Measurements from ENCODE around the gene NT5C3A. TPM values are rescaled to one million over a fixed set of nuclear protein-coding genes. Genes with fewer than 3 reads are reported as not detected.

The NT5C3A gene
- total RNA-seq, 1 donor from 2014 or later: 14.5 TPM

GRCh38 chr7:33048704-33049103, 13.9 kb downstream of the NT5C3A start:
- no peak for TF ChIP-seq CTCF (IDR thresholded peaks at IDR 0.05)
- Mint-ChIP-seq H3K9me3 (ENCODE audit: low read depth) (no peaks in the 10 kb centered on the region), H3K4me1 (ENCODE audit: low read depth) (peaks cover 13% of the 10 kb centered on the region), H3K36me3 (ENCODE audit: low read depth) (no peaks in the 10 kb centered on the region), H3K4me3 (ENCODE audit: unreplicated experiment) (no peak overlapping the region), H3K27ac (ENCODE audit: unreplicated experiment) (no peak overlapping the region), H3K27me3 (ENCODE audit: low read depth) (no peaks in the 10 kb centered on the region)
- no peak for DNase-seq (ENCODE audit: low spot score)

- Mint-ChIP-seq H3K36me3 (ENCODE audit: low read depth) (no peaks in the 10 kb centered on the region), H3K27ac (ENCODE audit: unreplicated experiment) (no peak overlapping the region), H3K4me1 (ENCODE audit: low read depth) (peaks cover 13% of the 10 kb centered on the region), H3K9me3 (ENCODE audit: low read depth) (no peaks in the 10 kb centered on the region), H3K27me3 (ENCODE audit: low read depth) (no peaks in the 10 kb centered on the region), H3K4me3 (ENCODE audit: unreplicated experiment) (no peak overlapping the region)
- no peak for DNase-seq (ENCODE audit: low spot score)
- no peak for TF ChIP-seq CTCF (IDR thresholded peaks at IDR 0.05)
Observed at GRCh38 chr7:33048257-33048656, 14.3 kb downstream of the NT5C3A start.

- Mint-ChIP-seq H3K27me3 (ENCODE audit: low read depth) (no peaks in the 10 kb centered on the region), H3K36me3 (ENCODE audit: low read depth) (no peaks in the 10 kb centered on the region), H3K27ac (ENCODE audit: unreplicated experiment) (no peak overlapping the region), H3K4me3 (ENCODE audit: unreplicated experiment) (no peak overlapping the region), H3K9me3 (ENCODE audit: low read depth) (no peaks in the 10 kb centered on the region), H3K4me1 (ENCODE audit: low read depth) (peaks cover 22% of the 10 kb centered on the region)
- no peak for TF ChIP-seq CTCF (IDR thresholded peaks at IDR 0.05)
- DNase-seq (ENCODE audit: low spot score): no peak
Observed at GRCh38 chr7:33044986-33045385, 17.6 kb downstream of the NT5C3A start.

GRCh38 chr7:33044401-33044718, 18.2 kb downstream of the NT5C3A start:
- Mint-ChIP-seq H3K4me3 (ENCODE audit: unreplicated experiment) (no peak overlapping the region), H3K36me3 (ENCODE audit: low read depth) (no peaks in the 10 kb centered on the region), H3K27me3 (ENCODE audit: low read depth) (no peaks in the 10 kb centered on the region), H3K27ac (ENCODE audit: unreplicated experiment) (no peak overlapping the region), H3K4me1 (ENCODE audit: low read depth) (peaks cover 28% of the 10 kb centered on the region), H3K9me3 (ENCODE audit: low read depth) (no peaks in the 10 kb centered on the region)
- DNase-seq (ENCODE audit: low spot score): no peak
- no peak for TF ChIP-seq CTCF (IDR thresholded peaks at IDR 0.05)

GRCh38 chr7:33043501-33044400, 18.8 kb downstream of the NT5C3A start:
- Mint-ChIP-seq H3K4me1 (ENCODE audit: low read depth) (peaks cover 32% of the 10 kb centered on the region), H3K36me3 (ENCODE audit: low read depth) (no peaks in the 10 kb centered on the region), H3K4me3 (ENCODE audit: unreplicated experiment) (no peak overlapping the region), H3K9me3 (ENCODE audit: low read depth) (no peaks in the 10 kb centered on the region), H3K27ac (ENCODE audit: unreplicated experiment) (peak overlapping the region; percentile 27), H3K27me3 (ENCODE audit: low read depth) (no peaks in the 10 kb centered on the region)
- no peak for DNase-seq (ENCODE audit: low spot score)
- no peak for TF ChIP-seq CTCF (IDR thresholded peaks at IDR 0.05)
